ENCODE data around the gene COQ5. TPM values are rescaled to one million over a fixed set of nuclear protein-coding genes. Genes with fewer than 3 reads are reported as not detected.

The COQ5 gene
- 10 to 100 TPM; 27.6 to 27.8 TPM for total RNA-seq

GRCh38 chr12:120528861-120529525 lies at the start of gene COQ5:
Gene COQ5, minus strand, starts transcription at chr12:120529158. Its CDS starts 17 bp downstream, at chr12:120529141.

GRCh38 chr12:120534203-120534702 lies 5.3 kb upstream of the COQ5 start, which contains the start of gene RNF10:
Gene RNF10, plus strand, starts transcription at chr12:120534356. Its CDS starts 456 bp downstream, at chr12:120534812.

GRCh38 chr12:120495731-120496412 lies 33.1 kb downstream of the COQ5 start, which contains the start of gene DYNLL1:
Gene DYNLL1, plus strand, starts transcription at chr12:120496113. Its CDS starts 309 bp downstream, at chr12:120496422.

GRCh38 chr12:120469450-120470149 lies 59.4 kb downstream of the COQ5 start, which contains the start of gene SRSF9:
Gene SRSF9, minus strand, starts transcription at chr12:120469748. Its CDS starts 139 bp downstream, at chr12:120469609.

Other genes with a start within 250 kb of the COQ5 start
- 1,000 to 10,000 TPM; 4,740 to 5,284 TPM for gene RNU4-2, start 237.3 kb downstream of the COQ5 start, total RNA-seq
- 1,000 to 10,000 TPM; 1,844 to 2,200 TPM for gene RNU4-1, start 235.9 kb downstream of the COQ5 start, total RNA-seq
- 1 to 10 TPM; 1.5 to 1.6 TPM for gene SIRT4, start 226.8 kb downstream of the COQ5 start, total RNA-seq
- gene PLA2G1B, start 201.4 kb downstream of the COQ5 start, total RNA-seq = not detected
- not detected for gene MSI1, start 160.0 kb downstream of the COQ5 start, total RNA-seq
- 100 to 1,000 TPM; 251 to 266 TPM for gene COX6A1, start 91.0 kb downstream of the COQ5 start, total RNA-seq
- gene TRIAP1, start 82.8 kb downstream of the COQ5 start, total RNA-seq = 10 to 100 TPM; 24.4 to 27.2 TPM
- gene GATC, start 82.7 kb downstream of the COQ5 start, total RNA-seq = 10 to 100 TPM; 27.0 to 31.4 TPM
- 100 to 1,000 TPM; 152 to 155 TPM for gene SRSF9, start 59.4 kb downstream of the COQ5 start, total RNA-seq
- 100 to 1,000 TPM; 230 to 234 TPM for gene DYNLL1, start 33.0 kb downstream of the COQ5 start, total RNA-seq
- gene RNF10, start 5.2 kb upstream of the COQ5 start, total RNA-seq = 100 to 1,000 TPM; 189 to 193 TPM
- gene POP5, start 52.2 kb upstream of the COQ5 start, total RNA-seq = 10 to 100 TPM; 53.5 to 55.4 TPM
- under 1 TPM; 0.68 to 0.79 TPM for gene CABP1, start 111.5 kb upstream of the COQ5 start, total RNA-seq
- 10 to 100 TPM; 70.2 to 70.6 TPM for gene MLEC, start 158.0 kb upstream of the COQ5 start, total RNA-seq
- 10 to 100 TPM; 21.1 to 22.0 TPM for gene UNC119B, start 181.3 kb upstream of the COQ5 start, total RNA-seq
- gene ACADS, start 196.7 kb upstream of the COQ5 start, total RNA-seq = 10 to 100 TPM; 14.8 to 16.6 TPM

Data from activated naive CD4-positive, alpha-beta T cell treated with anti-CD3 and anti-CD28 coated beads, Interleukin-2, amount 10 ng/mL, durations not matched to agents 5 hours and 36 hours (primary cell).